ENCODE results near the gene DCHS2.

Gene DCHS2

GRCh38 chr4:154475820-154476219, 15.8 kb downstream of the DCHS2 start:
- no peak overlapping the region for H2BK12ac ChIP-seq (ENCODE audit: low read length in 2 of 2)
- peaks cover 5 to 7% of the 10 kb centered on the region in 2 experiments for H3K27me3 ChIP-seq (ENCODE audit: control insufficient read depth in 1 of 2, insufficient read depth in 1 of 2, low read length in 2 of 2)
- no CpG with 5 or more reads among the region's 1 CpG for WGBS
- no peaks in the 10 kb centered on the region for H3K79me1 ChIP-seq (replicated peaks; ENCODE audit: low read length, poor library complexity, severe bottlenecking)
- H2AK5ac ChIP-seq (ENCODE audit: low read length, severe bottlenecking), result no peak overlapping the region
- H3K14ac ChIP-seq (ENCODE audit: low read length in 2 of 2), result no peak overlapping the region
- no peak overlapping the region for H3K9ac ChIP-seq (ENCODE audit: low read length)
- no peak for DNase-seq
- H3K4me3 ChIP-seq (ENCODE audit: insufficient read depth in 1 of 2, low read depth in 1 of 2, low read length in 2 of 2), result no peak overlapping the region
- H2BK15ac ChIP-seq (ENCODE audit: low read depth, poor library complexity, severe bottlenecking), result no peak overlapping the region
- no peaks in the 10 kb centered on the region for H3K4me1 ChIP-seq (ENCODE audit: control insufficient read depth, insufficient read depth, low read depth, low read length)
- no peaks in the 10 kb centered on the region for H3K9me3 ChIP-seq (ENCODE audit: control insufficient read depth, low read length)
- no peak overlapping the region for H2BK120ac ChIP-seq (ENCODE audit: low read depth, low read length)
- H4K91ac ChIP-seq (ENCODE audit: low read length), result no peak overlapping the region
- H3K23ac ChIP-seq (ENCODE audit: low read length in 2 of 2), result no peak overlapping the region
- H3K4me2 ChIP-seq (ENCODE audit: low read length, poor library complexity, severe bottlenecking), result no peak overlapping the region
- H3K18ac ChIP-seq (ENCODE audit: low read depth in 1 of 2, low read length in 2 of 2), result no peak overlapping the region
- no peak overlapping the region for H2AFZ ChIP-seq (ENCODE audit: low read depth, low read length)
- no peak overlapping the region for H3K4ac ChIP-seq (ENCODE audit: low read depth in 1 of 2, low read length in 2 of 2)
- no peaks in the 10 kb centered on the region for H3K36me3 ChIP-seq (ENCODE audit: control insufficient read depth in 1 of 2, insufficient read depth in 2 of 2, low read depth in 1 of 2, low read length in 2 of 2)
- no peak overlapping the region for H2BK5ac ChIP-seq (ENCODE audit: low read depth, low read length, poor library complexity, severe bottlenecking)
- H4K8ac ChIP-seq (ENCODE audit: low read length), result no peak overlapping the region
- no peak overlapping the region for H3K27ac ChIP-seq (ENCODE audit: low read length, poor library complexity, severe bottlenecking)

GRCh38 chr4:154473497-154473896, 18.1 kb downstream of the DCHS2 start:
- Histone ChIP-seq H2AFZ (ENCODE audit: low read depth, low read length) (no peak overlapping the region), H3K18ac (ENCODE audit: low read depth in 1 of 2, low read length in 2 of 2) (no peak overlapping the region), H3K27me3 (ENCODE audit: control insufficient read depth in 1 of 2, insufficient read depth in 1 of 2, low read length in 2 of 2) (peaks cover 4 to 7% of the 10 kb centered on the region in 2 experiments), H3K36me3 (ENCODE audit: control insufficient read depth in 1 of 2, insufficient read depth in 2 of 2, low read depth in 1 of 2, low read length in 2 of 2) (no peaks in the 10 kb centered on the region), H2BK15ac (ENCODE audit: low read depth, poor library complexity, severe bottlenecking) (no peak overlapping the region), H3K79me1 (replicated peaks; ENCODE audit: low read length, poor library complexity, severe bottlenecking) (no peaks in the 10 kb centered on the region), H2BK5ac (ENCODE audit: low read depth, low read length, poor library complexity, severe bottlenecking) (no peak overlapping the region), H3K14ac (ENCODE audit: low read length in 2 of 2) (no peak overlapping the region), H3K9ac (ENCODE audit: low read length) (no peak overlapping the region), H2BK120ac (ENCODE audit: low read depth, low read length) (no peak overlapping the region), H3K27ac (ENCODE audit: low read length, poor library complexity, severe bottlenecking) (no peak overlapping the region), H3K4ac (ENCODE audit: low read depth in 1 of 2, low read length in 2 of 2) (no peak overlapping the region), H4K8ac (ENCODE audit: low read length) (no peak overlapping the region), H3K4me2 (ENCODE audit: low read length, poor library complexity, severe bottlenecking) (no peak overlapping the region), H4K91ac (ENCODE audit: low read length) (no peak overlapping the region), H3K9me3 (ENCODE audit: control insufficient read depth, low read length) (no peaks in the 10 kb centered on the region), H3K4me1 (ENCODE audit: control insufficient read depth, insufficient read depth, low read depth, low read length) (no peaks in the 10 kb centered on the region), H3K4me3 (ENCODE audit: insufficient read depth in 1 of 2, low read depth in 1 of 2, low read length in 2 of 2) (no peak overlapping the region), H3K23ac (ENCODE audit: low read length in 2 of 2) (no peak overlapping the region), H2AK5ac (ENCODE audit: low read length, severe bottlenecking) (no peak overlapping the region), H2BK12ac (ENCODE audit: low read length in 2 of 2) (no peak overlapping the region)
- no peak for DNase-seq
- WGBS, result 74% methylated on average over 5 of the region's 6 CpGs

DNA sequence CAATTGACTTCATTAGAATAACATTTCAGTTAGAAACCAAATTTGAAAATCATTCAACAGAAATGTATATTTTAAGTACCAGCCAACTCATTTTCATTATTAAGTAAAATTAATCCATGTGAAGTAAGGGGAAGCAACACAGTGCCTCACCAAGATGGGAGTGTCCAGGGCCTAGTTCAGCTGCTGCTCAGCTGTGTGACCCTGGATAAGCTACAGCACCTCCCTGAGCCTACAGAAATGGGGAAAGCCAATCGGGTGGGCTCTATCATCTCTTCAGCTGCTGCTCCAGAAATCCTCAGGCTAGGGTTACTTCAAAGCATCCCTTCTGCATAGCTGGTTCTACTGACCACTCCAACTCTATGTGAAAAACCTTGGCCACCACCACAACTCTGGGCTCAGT, 18.7 kb downstream of the DCHS2 start:
- no peak overlapping the region for H2AK5ac ChIP-seq (ENCODE audit: low read length, severe bottlenecking)

GRCh38 chr4:154471526-154472331, 19.9 kb downstream of the DCHS2 start:
- Histone ChIP-seq H4K8ac (ENCODE audit: low read length) (no peak overlapping the region), H2AK5ac (ENCODE audit: low read length, severe bottlenecking) (no peak overlapping the region), H2AFZ (ENCODE audit: low read depth, low read length) (no peak overlapping the region), H3K27me3 (ENCODE audit: control insufficient read depth in 1 of 2, insufficient read depth in 1 of 2, low read length in 2 of 2) (peaks cover 0 to 7% of the 10 kb centered on the region in 2 experiments), H3K36me3 (ENCODE audit: control insufficient read depth in 1 of 2, insufficient read depth in 2 of 2, low read depth in 1 of 2, low read length in 2 of 2) (no peaks in the 10 kb centered on the region), H2BK5ac (ENCODE audit: low read depth, low read length, poor library complexity, severe bottlenecking) (no peak overlapping the region), H3K4ac (ENCODE audit: low read depth in 1 of 2, low read length in 2 of 2) (no peak overlapping the region), H3K79me1 (replicated peaks; ENCODE audit: low read length, poor library complexity, severe bottlenecking) (no peaks in the 10 kb centered on the region), H3K9ac (ENCODE audit: low read length) (no peak overlapping the region), H3K27ac (ENCODE audit: low read length, poor library complexity, severe bottlenecking) (no peak overlapping the region), H3K4me2 (ENCODE audit: low read length, poor library complexity, severe bottlenecking) (no peak overlapping the region), H3K14ac (ENCODE audit: low read length in 2 of 2) (no peak overlapping the region), H2BK15ac (ENCODE audit: low read depth, poor library complexity, severe bottlenecking) (no peak overlapping the region), H2BK12ac (ENCODE audit: low read length in 2 of 2) (no peak overlapping the region), H3K18ac (ENCODE audit: low read depth in 1 of 2, low read length in 2 of 2) (no peak overlapping the region), H3K4me3 (ENCODE audit: insufficient read depth in 1 of 2, low read depth in 1 of 2, low read length in 2 of 2) (no peak overlapping the region), H2BK120ac (ENCODE audit: low read depth, low read length) (no peak overlapping the region), H3K23ac (ENCODE audit: low read length in 2 of 2) (no peak overlapping the region), H4K91ac (ENCODE audit: low read length) (no peak overlapping the region), H3K9me3 (ENCODE audit: control insufficient read depth, low read length) (no peaks in the 10 kb centered on the region), H3K4me1 (ENCODE audit: control insufficient read depth, insufficient read depth, low read depth, low read length) (no peaks in the 10 kb centered on the region)
- 79% methylated on average over 2 of the region's 4 CpGs for WGBS
- DNase-seq, result no peak

More for the DNA sequence above, 18.7 kb downstream of the DCHS2 start:
- no peak overlapping the region for H2BK15ac ChIP-seq (ENCODE audit: low read depth, poor library complexity, severe bottlenecking)
- no peaks in the 10 kb centered on the region for H3K9me3 ChIP-seq (ENCODE audit: control insufficient read depth, low read length)
- H2BK5ac ChIP-seq (ENCODE audit: low read depth, low read length, poor library complexity, severe bottlenecking), result no peak overlapping the region
- H3K4me2 ChIP-seq (ENCODE audit: low read length, poor library complexity, severe bottlenecking), result no peak overlapping the region
- no peak overlapping the region for H4K91ac ChIP-seq (ENCODE audit: low read length)
- H3K23ac ChIP-seq (ENCODE audit: low read length in 2 of 2), result no peak overlapping the region
- no peak overlapping the region for H3K4ac ChIP-seq (ENCODE audit: low read depth in 1 of 2, low read length in 2 of 2)
- peaks cover 0 to 7% of the 10 kb centered on the region in 2 experiments for H3K27me3 ChIP-seq (ENCODE audit: control insufficient read depth in 1 of 2, insufficient read depth in 1 of 2, low read length in 2 of 2)
- H3K79me1 ChIP-seq (replicated peaks; ENCODE audit: low read length, poor library complexity, severe bottlenecking), result no peaks in the 10 kb centered on the region
- no peak for DNase-seq
- WGBS, result 89% methylated on average over 1 of the region's 1 CpG
- no peak overlapping the region for H3K18ac ChIP-seq (ENCODE audit: low read depth in 1 of 2, low read length in 2 of 2)
- no peak overlapping the region for H2AFZ ChIP-seq (ENCODE audit: low read depth, low read length)
- H3K14ac ChIP-seq (ENCODE audit: low read length in 2 of 2), result no peak overlapping the region
- no peaks in the 10 kb centered on the region for H3K4me1 ChIP-seq (ENCODE audit: control insufficient read depth, insufficient read depth, low read depth, low read length)
- H4K8ac ChIP-seq (ENCODE audit: low read length), result no peak overlapping the region
- no peak overlapping the region for H3K27ac ChIP-seq (ENCODE audit: low read length, poor library complexity, severe bottlenecking)
- H2BK120ac ChIP-seq (ENCODE audit: low read depth, low read length), result no peak overlapping the region
- no peak overlapping the region for H3K4me3 ChIP-seq (ENCODE audit: insufficient read depth in 1 of 2, low read depth in 1 of 2, low read length in 2 of 2)
- H3K36me3 ChIP-seq (ENCODE audit: control insufficient read depth in 1 of 2, insufficient read depth in 2 of 2, low read depth in 1 of 2, low read length in 2 of 2), result no peaks in the 10 kb centered on the region
- no peak overlapping the region for H2BK12ac ChIP-seq (ENCODE audit: low read length in 2 of 2)
- no peak overlapping the region for H3K9ac ChIP-seq (ENCODE audit: low read length)

Data from mesenchymal stem cell (in vitro differentiated cells and primary cell).